K562 (cell line): ENCODE measurements around the gene GLDC.
"Not testable (repeated sequence)": the region's sequence is repeated elsewhere in the genome, so short reads cannot be mapped to it uniquely, and the experiment has no call there.

ENCODE experiments used
- NFYB ChIP-seq: IDR thresholded peaks from 2 replicates; pipeline ENCODE4 v1.6.1; 2011; ENCODE audit warnings: mild to moderate bottlenecking, moderate library complexity; ENCODE audit not compliant: insufficient read length; ENCODE audit errors: extremely low read depth
- TF ChIP-seq, protein P1 (sequence below): fragments of 450-650 bp; IDR thresholded peaks from 2 replicates; pipeline ENCODE4 v1.6.1; 2016; ENCODE audit warnings: missing biosample characterization, missing genetic modification characterization

DNA sequence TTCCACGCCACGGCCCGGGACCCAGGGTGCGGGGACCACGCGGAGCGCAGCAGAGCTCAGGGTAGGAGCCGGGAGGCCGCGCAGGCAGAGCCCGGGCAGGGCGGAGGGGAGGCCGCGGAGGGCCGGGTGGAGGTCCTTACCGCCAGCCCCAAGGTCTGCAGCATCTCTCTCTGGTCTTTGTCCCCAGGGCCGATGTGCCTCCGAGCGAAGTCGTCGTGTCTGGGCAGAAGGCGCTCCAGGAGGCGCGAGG is 499 bp downstream of the GLDC start:
- TF ChIP-seq, protein P1, sequence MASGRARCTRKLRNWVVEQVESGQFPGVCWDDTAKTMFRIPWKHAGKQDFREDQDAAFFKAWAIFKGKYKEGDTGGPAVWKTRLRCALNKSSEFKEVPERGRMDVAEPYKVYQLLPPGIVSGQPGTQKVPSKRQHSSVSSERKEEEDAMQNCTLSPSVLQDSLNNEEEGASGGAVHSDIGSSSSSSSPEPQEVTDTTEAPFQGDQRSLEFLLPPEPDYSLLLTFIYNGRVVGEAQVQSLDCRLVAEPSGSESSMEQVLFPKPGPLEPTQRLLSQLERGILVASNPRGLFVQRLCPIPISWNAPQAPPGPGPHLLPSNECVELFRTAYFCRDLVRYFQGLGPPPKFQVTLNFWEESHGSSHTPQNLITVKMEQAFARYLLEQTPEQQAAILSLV (tag) = not testable (repeated sequence)
- TF ChIP-seq NFYB = not testable (repeated sequence)
